Fibroblast of villous mesenchyme (primary cell): ENCODE results near the gene PDE6A. TPM values are rescaled to one million over a fixed set of nuclear protein-coding genes. Genes with fewer than 3 reads are reported as not detected.

Experiments
- DNase-seq: peaks from one replicate; pipeline ENCODE4 v3.0.0-alpha.2; 2010; ENCODE audit warnings: low read depth
- H3K4me3 ChIP-seq: 2 replicates; pipeline ENCODE4 v1.5.1; 2011; ENCODE audit warnings: low read depth, mild to moderate bottlenecking, low read length
- CTCF ChIP-seq: IDR thresholded peaks from 2 replicates; pipeline ENCODE4 v1.5.1; 2012; ENCODE audit warnings: low read depth, mild to moderate bottlenecking, low read length; ENCODE audit not compliant: insufficient read depth
- total RNA-seq: library from RNA; depleted of rRNA; stranded (reverse); fragments of >200 nt; gene quantifications from 2 replicates; pipeline ENCODE4 v1.2.3, GENCODE V29; 2012

Gene PDE6A
- total RNA-seq, 1 donor, result under 0.01 TPM

GRCh38 chr5:149961957-149962409 lies 17.4 kb upstream of the PDE6A start:
- no peak overlapping the region for H3K4me3 ChIP-seq
- peak; percentile 71 for TF ChIP-seq CTCF
- peak; percentile 71 for DNase-seq

- no peak for TF ChIP-seq CTCF
- no peak for DNase-seq
These were observed 16.6 kb upstream of the PDE6A start for GRCh38 chr5:149961186-149961685.

GRCh38 chr5:149960272-149961185 lies 15.9 kb upstream of the PDE6A start, which contains the start of gene SLC26A2:
SLC26A2 (plus strand) TSS chr5:149960758; CDS start chr5:149977653, 16,895 bp downstream.
- TF ChIP-seq CTCF, result no peak

More at GRCh38 chr5:149961186-149961685, 16.6 kb upstream of the PDE6A start:
- peak overlapping the region; percentile 67 for H3K4me3 ChIP-seq

GRCh38 chr5:149959406-149960236 lies 15.0 kb upstream of the PDE6A start:
- DNase-seq, result peak; percentile 69
- peak; percentile 64 for TF ChIP-seq CTCF
- peak overlapping the region; percentile 67 for H3K4me3 ChIP-seq

More at GRCh38 chr5:149960272-149961185, 15.9 kb upstream of the PDE6A start, which contains the start of gene SLC26A2:
- peak; percentile 98 for DNase-seq
- H3K4me3 ChIP-seq, result peak within 1 kb of the TSS; percentile 67

- no peak overlapping the region for H3K4me3 ChIP-seq
- no peak for TF ChIP-seq CTCF
- no peak for DNase-seq
These were observed 13.3 kb upstream of the PDE6A start for GRCh38 chr5:149957855-149958254.

GRCh38 chr5:149956685-149957084 lies 12.1 kb upstream of the PDE6A start:
- DNase-seq, result peak; percentile 76
- no peak for TF ChIP-seq CTCF
- no peak overlapping the region for H3K4me3 ChIP-seq
